H1 (cell line): ENCODE data around the gene ZNF85. TPM values are rescaled to one million over a fixed set of nuclear protein-coding genes. Genes with fewer than 3 reads are reported as not detected.
A peak's percentile ranks its signal among the peaks of the same experiment; 100 is the strongest.

Experiments used
- CHD2 ChIP-seq: IDR thresholded peaks from 2 replicates; pipeline ENCODE4 v1.6.1; 2012; ENCODE audit warnings: low read length, improper control_type of control experiment
- CREB1 ChIP-seq: IDR thresholded peaks from 2 replicates; pipeline ENCODE4 v1.6.1; 2012; ENCODE audit warnings: inconsistent platforms
- GTF2F1 ChIP-seq: IDR thresholded peaks from 2 replicates; pipeline ENCODE4 v1.6.1; 2012; ENCODE audit warnings: low read depth, low read length, improper control_type of control experiment, borderline replicate concordance
- HDAC2 ChIP-seq, 2 experiments: fragments of 300-600 bp in 1 of 2; sonication (generic) in 1 of 2; IDR thresholded peaks; 2 replicates each; pipeline ENCODE4 v1.6.1; 2011 to 2012; ENCODE audit warnings: low read depth in 2 of 2, low read length in 2 of 2, mild to moderate bottlenecking in 2 of 2, moderate library complexity in 2 of 2, borderline replicate concordance in 1 of 2, inconsistent platforms in 1 of 2
- MAFK ChIP-seq: IDR thresholded peaks from 2 replicates; pipeline ENCODE4 v1.6.1; 2012; ENCODE audit warnings: low read depth, mild to moderate bottlenecking, improper control_type of control experiment, low read length
- PHF8 ChIP-seq: fragments of 200-600 bp; sonication (generic); conservative IDR thresholded peaks from 2 replicates; pipeline ENCODE4 v1.7.1; 2012; ENCODE audit warnings: low read depth, mild to moderate bottlenecking, inconsistent platforms, low read length, moderate library complexity
- POLR2A ChIP-seq, 2 experiments: IDR thresholded peaks; 1 replicate in 1 of 2; 2 replicates in 1 of 2; pipeline ENCODE4 v1.6.1; 2011; ENCODE audit warnings: low read depth in 2 of 2, low read length in 2 of 2, mild to moderate bottlenecking in 2 of 2; ENCODE audit errors: control extremely low read depth in 1 of 2
- SP1 ChIP-seq: IDR thresholded peaks from 2 replicates; pipeline ENCODE4 v1.6.1; 2011; ENCODE audit warnings: low read depth, low read length
- SP2 ChIP-seq: IDR thresholded peaks from 2 replicates; pipeline ENCODE4 v1.6.1; 2012; ENCODE audit warnings: mild to moderate bottlenecking, low read length, inconsistent platforms
- TAF1 ChIP-seq: IDR thresholded peaks from 2 replicates; pipeline ENCODE4 v1.6.1; 2011; ENCODE audit warnings: mild to moderate bottlenecking, low read depth, low read length
- TAF7 ChIP-seq: optimal IDR thresholded peaks from 2 replicates; pipeline ENCODE3; 2011; ENCODE audit warnings: low read depth, mild to moderate bottlenecking, inconsistent platforms, low read length, moderate library complexity, borderline replicate concordance
- TBP ChIP-seq: IDR thresholded peaks from 2 replicates; pipeline ENCODE4 v1.6.1; 2011; ENCODE audit warnings: low read depth, low read length, improper control_type of control experiment
- polyA plus RNA-seq, 7 experiments: library from polyadenylated mRNA; depleted of rRNA in 3 of 7; stranded (reverse) in 5 of 7; unstranded in 2 of 7; fragments of >200 nt in 5 of 7; fragments of 200-250 nt in 2 of 7; gene quantifications; 1 replicate in 5 of 7; 2 replicates in 1 of 7; 4 replicates in 1 of 7; pipeline versions ENCODE4 v1.2.1 to v1.2.3, GENCODE V29; 2011 to 2013; ENCODE audit warnings: missing spikeins in 2 of 7, mixed read lengths in 2 of 7
- total RNA-seq: library from RNA; stranded (reverse); fragmentation: NEBNext Ultra II Directional; extraction: Animal tissue kit (Norgen Biotek cat#: 25700); gene quantifications from 2 replicates; pipeline ENCODE4 v1.2.1, GENCODE V29; 2021

The ZNF85 gene
- total and polyA plus RNA-seq, 2 of the 8 experiments (the other 6 are each of a cell fraction or from before 2014, with no cell fraction given): 7.6 to 22.2 TPM

DNA sequence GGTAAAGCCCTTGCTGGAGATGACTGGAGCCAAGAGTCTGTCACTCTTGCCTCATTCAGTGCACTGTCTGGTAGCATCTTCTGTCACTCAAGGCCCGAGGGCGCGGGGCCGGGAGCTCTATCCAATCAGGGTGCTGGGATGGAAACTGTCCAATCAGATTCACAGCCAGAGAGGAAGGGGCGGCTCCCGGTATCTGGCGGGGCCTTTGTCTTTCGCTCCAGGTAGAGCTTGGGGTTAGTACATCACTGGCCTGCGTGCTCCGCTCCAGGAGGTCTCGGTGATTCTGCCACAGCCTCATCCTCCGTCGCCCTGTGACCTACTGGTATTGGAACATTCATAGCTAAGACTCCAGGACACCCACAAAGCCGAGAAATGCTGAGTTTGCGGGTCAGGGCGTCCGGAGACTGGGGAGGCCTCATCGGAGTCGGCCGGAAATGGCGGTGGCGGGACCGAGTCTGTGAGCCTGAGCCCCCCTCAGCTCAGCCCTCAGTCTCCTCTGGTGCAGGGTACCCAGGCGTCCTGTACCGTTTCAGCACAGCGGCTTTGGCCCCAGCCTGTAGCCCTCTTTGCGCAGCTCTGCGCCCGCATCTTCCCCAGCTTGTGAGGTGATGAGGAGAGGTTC is 76.8 kb downstream of the ZNF85 start (continued):
- TF ChIP-seq CREB1: peak; percentile 24; the same call in 1 of the 2 replicates
- peak; percentile 85 for TF ChIP-seq SP2
- peak; percentile 94 for TF ChIP-seq TAF7
- peak; percentile 99 for TF ChIP-seq SP1
- TF ChIP-seq MAFK: no peak
- peak; percentile 96 to 99 for TF ChIP-seq POLR2A (IDR thresholded peaks at IDR 0.05; ENCODE audit: control extremely low read depth in 1 of 2, low read depth in 2 of 2, low read length in 2 of 2)
- TF ChIP-seq CHD2: peak; percentile 93
- peak; percentile 99 for TF ChIP-seq PHF8
- peak; percentile 65; the same call in 1 of the 2 replicates for TF ChIP-seq GTF2F1
- peak; percentile 95 for TF ChIP-seq TBP
- peak; percentile 98 for TF ChIP-seq TAF1
- TF ChIP-seq HDAC2 (IDR thresholded peaks at IDR 0.05; ENCODE audit: borderline replicate concordance in 1 of 2, low read depth in 2 of 2, low read length in 2 of 2): no peak

Other genes with a start within 250 kb of the ZNF85 start
- gene ZNF66, start 146.9 kb upstream of the ZNF85 start, total RNA-seq: 53.5 and 59.7 TPM in 2 replicates
- 11.4 and 13.3 TPM in 2 replicates for gene ZNF66, start 146.9 kb upstream of the ZNF85 start, polyA plus RNA-seq (2011; rRNA removed)
- gene ZNF430, start 97.4 kb downstream of the ZNF85 start, total RNA-seq: 10.1 and 16.1 TPM in 2 replicates
- gene ZNF430, start 97.4 kb downstream of the ZNF85 start, polyA plus RNA-seq (2011; rRNA removed): 4.1 and 5.1 TPM in 2 replicates
- gene ZNF714, start 159.0 kb downstream of the ZNF85 start, total RNA-seq: 71.8 and 74.2 TPM in 2 replicates
- 12.0 and 16.4 TPM in 2 replicates for gene ZNF714, start 159.0 kb downstream of the ZNF85 start, polyA plus RNA-seq (2011; rRNA removed)
- 43.2 and 47.3 TPM in 2 replicates for gene ZNF431, start 218.8 kb downstream of the ZNF85 start, total RNA-seq
- gene ZNF431, start 218.8 kb downstream of the ZNF85 start, polyA plus RNA-seq (2011; rRNA removed): 6.7 and 7.8 TPM in 2 replicates